T-helper 1 cell treated with Interleukin-12 subunit alpha and Interleukin-12 subunit beta and Interleukin-4 antibody, amounts not matched to agents 30 μg/mL and 1 μg/mL, for 36 hours (primary cell): Measurements from ENCODE around the gene NSUN5.

Experiments used
- H3K27ac Mint-ChIP-seq: one replicate; pipeline ENCODE4 v1.8.0; 2021; ENCODE audit warnings: mild to moderate bottlenecking, mixed read lengths
- H3K27me3 Mint-ChIP-seq: one replicate; pipeline ENCODE4 v1.8.0; 2021; ENCODE audit warnings: low read depth, mixed read lengths
- H3K36me3 Mint-ChIP-seq: one replicate; pipeline ENCODE4 v1.8.0; 2021; ENCODE audit warnings: low read depth, mixed read lengths
- H3K4me1 Mint-ChIP-seq: one replicate; pipeline ENCODE4 v1.8.0; 2021; ENCODE audit warnings: low read depth, mixed read lengths
- H3K4me3 Mint-ChIP-seq: one replicate; pipeline ENCODE4 v1.8.0; 2021; ENCODE audit warnings: mild to moderate bottlenecking, moderate library complexity, mixed read lengths
- H3K9me3 Mint-ChIP-seq: one replicate; pipeline ENCODE4 v1.8.0; 2021; ENCODE audit warnings: mixed read lengths

NSUN5 gene

GRCh38 chr7:73308665-73309214, at the start of gene NSUN5:
Gene NSUN5 (minus strand): TSS chr7:73308826. CDS start chr7:73308790, 36 bp downstream.
- Mint-ChIP-seq H3K27ac (peak within 1 kb of the TSS; percentile 94), H3K4me3 (peak within 1 kb of the TSS; percentile 97), H3K36me3 (peaks cover 27% of the 10 kb centered on the region), H3K4me1 (peaks cover 15% of the 10 kb centered on the region), H3K27me3 (no peaks in the 10 kb centered on the region), H3K9me3 (no peaks in the 10 kb centered on the region)

DNA sequence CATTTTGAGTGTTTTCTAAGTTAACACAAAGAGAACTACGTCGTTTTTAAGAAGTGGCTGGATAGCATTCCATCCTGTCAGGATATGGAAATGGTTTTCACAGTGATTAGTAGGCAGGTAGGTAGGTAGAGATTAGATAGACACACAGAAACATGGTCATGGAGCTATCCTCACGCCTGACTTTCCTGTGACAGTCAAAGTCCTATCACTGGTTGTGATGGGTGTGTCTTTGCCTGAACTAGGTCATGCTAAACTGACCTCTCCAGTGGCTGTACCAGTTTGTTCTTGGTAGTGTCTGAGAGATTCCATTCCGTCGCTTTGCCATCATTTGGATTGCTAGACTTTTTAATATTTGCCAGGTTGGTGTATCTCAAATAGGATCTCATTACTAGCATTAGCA, 47.5 kb upstream of the NSUN5 start:
- no peaks in the 10 kb centered on the region for H3K36me3 Mint-ChIP-seq
- no peak overlapping the region for H3K4me3 Mint-ChIP-seq
- peaks cover 5% of the 10 kb centered on the region for H3K9me3 Mint-ChIP-seq
- no peaks in the 10 kb centered on the region for H3K4me1 Mint-ChIP-seq
- no peak overlapping the region for H3K27ac Mint-ChIP-seq
- no peaks in the 10 kb centered on the region for H3K27me3 Mint-ChIP-seq

- H3K4me1 Mint-ChIP-seq = no peaks in the 10 kb centered on the region
Measured at GRCh38 chr7:73354821-73355220, 46.2 kb upstream of the NSUN5 start.

GRCh38 chr7:73354196-73354595, 45.6 kb upstream of the NSUN5 start:
- no peaks in the 10 kb centered on the region for H3K4me1 Mint-ChIP-seq
- no peak overlapping the region for H3K4me3 Mint-ChIP-seq

More at GRCh38 chr7:73354821-73355220, 46.2 kb upstream of the NSUN5 start:
- Mint-ChIP-seq H3K36me3 (no peaks in the 10 kb centered on the region), H3K27ac (no peak overlapping the region), H3K4me3 (no peak overlapping the region), H3K9me3 (peaks cover 5% of the 10 kb centered on the region), H3K27me3 (no peaks in the 10 kb centered on the region)

GRCh38 chr7:73353243-73353642, 44.6 kb upstream of the NSUN5 start:
- H3K4me1 Mint-ChIP-seq = no peaks in the 10 kb centered on the region
- peaks cover 5% of the 10 kb centered on the region for H3K9me3 Mint-ChIP-seq
- no peak overlapping the region for H3K27ac Mint-ChIP-seq
- H3K4me3 Mint-ChIP-seq = no peak overlapping the region
- H3K36me3 Mint-ChIP-seq = no peaks in the 10 kb centered on the region
- H3K27me3 Mint-ChIP-seq = no peaks in the 10 kb centered on the region

More at GRCh38 chr7:73354196-73354595, 45.6 kb upstream of the NSUN5 start:
- H3K9me3 Mint-ChIP-seq = peaks cover 5% of the 10 kb centered on the region
- H3K27me3 Mint-ChIP-seq = no peaks in the 10 kb centered on the region
- H3K36me3 Mint-ChIP-seq = no peaks in the 10 kb centered on the region
- H3K27ac Mint-ChIP-seq = no peak overlapping the region

GRCh38 chr7:73352784-73353183, 44.2 kb upstream of the NSUN5 start:
- Mint-ChIP-seq H3K36me3 (no peaks in the 10 kb centered on the region), H3K4me3 (no peak overlapping the region), H3K9me3 (peaks cover 5% of the 10 kb centered on the region), H3K27me3 (no peaks in the 10 kb centered on the region), H3K4me1 (no peaks in the 10 kb centered on the region), H3K27ac (no peak overlapping the region)

- Mint-ChIP-seq H3K27me3 (no peaks in the 10 kb centered on the region), H3K36me3 (no peaks in the 10 kb centered on the region), H3K4me1 (no peaks in the 10 kb centered on the region), H3K4me3 (no peak overlapping the region), H3K27ac (no peak overlapping the region), H3K9me3 (peaks cover 5% of the 10 kb centered on the region)
Measured at GRCh38 chr7:73351447-73352167, 43.0 kb upstream of the NSUN5 start.

DNA sequence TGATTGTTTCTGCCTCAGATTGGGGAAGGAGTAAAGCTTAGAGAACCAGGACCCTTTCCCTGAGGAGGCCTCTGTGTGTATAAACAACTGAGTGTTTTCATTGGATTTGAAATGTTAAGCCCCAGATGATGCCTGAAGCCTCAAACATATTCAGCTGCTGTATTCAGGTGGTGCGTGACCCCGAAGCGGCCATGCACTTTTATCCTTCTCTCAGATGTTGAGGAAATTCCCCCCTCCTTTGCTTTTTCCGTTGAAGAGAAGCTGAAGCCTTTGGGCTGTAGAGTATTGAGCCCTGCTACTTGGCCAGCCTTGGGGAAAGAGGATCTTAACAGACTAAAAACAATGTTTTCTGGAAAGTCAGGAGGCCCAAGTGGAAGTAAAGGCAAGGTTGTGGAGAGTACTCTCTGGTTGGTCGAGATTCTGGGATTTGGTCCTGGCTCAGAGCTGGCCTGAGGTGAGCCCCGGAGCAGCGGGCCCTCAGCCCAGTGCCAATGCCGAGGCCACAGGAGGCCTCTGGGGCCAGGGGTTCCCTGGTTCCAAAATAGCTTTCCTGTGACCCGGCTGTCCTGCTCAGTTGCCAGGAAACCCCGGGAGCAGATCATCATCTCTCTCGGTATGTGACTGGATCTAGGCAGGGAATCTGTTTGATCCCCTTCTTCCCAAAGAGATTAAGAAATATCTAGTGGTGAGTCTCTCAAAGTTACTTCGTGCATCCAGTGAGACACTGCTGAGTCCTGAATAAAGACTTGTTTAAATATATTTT, 41.9 kb upstream of the NSUN5 start:
- Mint-ChIP-seq H3K27ac (no peak overlapping the region), H3K4me1 (no peaks in the 10 kb centered on the region), H3K27me3 (no peaks in the 10 kb centered on the region), H3K36me3 (no peaks in the 10 kb centered on the region), H3K9me3 (peaks cover 5% of the 10 kb centered on the region), H3K4me3 (no peak overlapping the region)

GRCh38 chr7:73349763-73350162, 41.1 kb upstream of the NSUN5 start:
- Mint-ChIP-seq H3K4me1 (no peaks in the 10 kb centered on the region), H3K4me3 (no peak overlapping the region), H3K27ac (no peak overlapping the region), H3K36me3 (no peaks in the 10 kb centered on the region), H3K9me3 (peaks cover 5% of the 10 kb centered on the region), H3K27me3 (no peaks in the 10 kb centered on the region)

- no peaks in the 10 kb centered on the region for H3K9me3 Mint-ChIP-seq
- H3K27me3 Mint-ChIP-seq = peaks cover 3% of the 10 kb centered on the region
- no peaks in the 10 kb centered on the region for H3K36me3 Mint-ChIP-seq
- no peak overlapping the region for H3K4me3 Mint-ChIP-seq
- H3K4me1 Mint-ChIP-seq = no peaks in the 10 kb centered on the region
- H3K27ac Mint-ChIP-seq = no peak overlapping the region
Measured at GRCh38 chr7:73345951-73346350, 37.3 kb upstream of the NSUN5 start.

GRCh38 chr7:73345538-73345937, 36.9 kb upstream of the NSUN5 start:
- Mint-ChIP-seq H3K36me3 (no peaks in the 10 kb centered on the region), H3K4me3 (no peak overlapping the region), H3K27ac (no peak overlapping the region), H3K9me3 (no peaks in the 10 kb centered on the region), H3K4me1 (no peaks in the 10 kb centered on the region), H3K27me3 (peaks cover 3% of the 10 kb centered on the region)

DNA sequence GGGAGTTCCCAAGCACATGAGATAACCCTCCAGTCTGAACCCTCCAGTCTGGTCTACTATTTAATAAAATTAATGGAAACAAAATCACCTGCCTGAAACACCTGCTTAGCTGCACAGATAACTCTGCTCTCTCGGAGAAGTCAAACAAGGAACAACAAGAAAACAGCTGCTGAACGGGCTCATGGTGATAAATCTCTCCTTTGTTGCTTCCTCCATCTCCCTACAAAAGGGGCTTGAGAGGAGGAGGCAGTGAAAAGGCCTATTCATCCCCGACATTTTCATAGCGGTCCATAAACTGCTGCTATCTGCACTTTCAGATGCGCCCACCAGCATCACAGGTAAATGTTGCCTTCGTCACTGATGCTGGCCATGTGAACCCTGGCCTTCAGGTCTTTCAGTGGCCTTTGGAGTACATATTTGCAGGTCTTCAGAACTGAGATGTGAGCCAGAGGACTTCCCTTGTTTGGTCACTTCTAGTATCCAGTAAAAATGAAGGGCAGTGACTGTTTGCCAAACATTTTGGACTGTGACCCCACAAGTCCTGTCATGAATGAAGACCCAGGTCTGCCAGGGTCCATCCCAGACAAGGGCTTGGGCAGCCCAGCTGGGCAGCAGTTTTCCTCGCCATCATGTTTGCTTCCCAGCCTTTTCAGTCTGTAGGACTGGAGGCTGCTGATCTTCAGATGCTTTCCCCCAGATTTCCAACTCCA, 35.2 kb upstream of the NSUN5 start:
- Mint-ChIP-seq H3K4me3 (no peak overlapping the region), H3K27me3 (peaks cover 7% of the 10 kb centered on the region), H3K4me1 (no peaks in the 10 kb centered on the region), H3K9me3 (no peaks in the 10 kb centered on the region), H3K27ac (no peak overlapping the region), H3K36me3 (no peaks in the 10 kb centered on the region)

GRCh38 chr7:73342645-73343044, 34.0 kb upstream of the NSUN5 start:
- H3K9me3 Mint-ChIP-seq = no peaks in the 10 kb centered on the region
- no peak overlapping the region for H3K27ac Mint-ChIP-seq
- H3K27me3 Mint-ChIP-seq = peaks cover 7% of the 10 kb centered on the region

GRCh38 chr7:73341877-73342276, 33.3 kb upstream of the NSUN5 start:
- Mint-ChIP-seq H3K36me3 (no peaks in the 10 kb centered on the region), H3K27me3 (peaks cover 7% of the 10 kb centered on the region), H3K27ac (no peak overlapping the region), H3K4me1 (no peaks in the 10 kb centered on the region), H3K9me3 (no peaks in the 10 kb centered on the region), H3K4me3 (no peak overlapping the region)

More at GRCh38 chr7:73342645-73343044, 34.0 kb upstream of the NSUN5 start:
- Mint-ChIP-seq H3K36me3 (no peaks in the 10 kb centered on the region), H3K4me1 (no peaks in the 10 kb centered on the region), H3K4me3 (no peak overlapping the region)
